HEK293T (cell line): ENCODE results near the gene LGALS14.

ENCODE experiments used
- CTCF ChIA-PET: fragments of 350-600 bp; formaldehyde crosslinking; extraction: SDS; loops from one replicate; lab custom pipeline; 2021; ENCODE audit warnings: antibody characterized with exemption, inconsistent platforms; lab: Yijun Ruan, JAX
- POLR2A ChIA-PET: fragments of 350-600 bp; formaldehyde crosslinking; extraction: SDS; loops from one replicate; lab custom pipeline; 2020; ENCODE audit warnings: antibody characterized with exemption, inconsistent platforms; lab: Yijun Ruan, JAX
- DNase-seq: peaks from one replicate; pipeline ENCODE4 v3.0.0; 2012; ENCODE audit warnings: mixed read lengths; ENCODE audit errors: extremely low spot score
- ARNT ChIP-seq: fragments of 450-650 bp; IDR thresholded peaks from 2 replicates; pipeline ENCODE4 v1.6.1; 2017; ENCODE audit warnings: mild to moderate bottlenecking
- BHLHE40 ChIP-seq: fragments of 450-650 bp; IDR thresholded peaks from 2 replicates; pipeline ENCODE4 v1.6.1; 2016; ENCODE audit warnings: mild to moderate bottlenecking, moderate library complexity, borderline replicate concordance
- CTBP1 ChIP-seq: fragments of 450-650 bp; IDR thresholded peaks from 2 replicates; pipeline ENCODE4 v1.6.1; 2016; ENCODE audit warnings: borderline replicate concordance
- ELF4 ChIP-seq: fragments of 450-650 bp; IDR thresholded peaks from 2 replicates; pipeline ENCODE4 v1.6.1; 2017; ENCODE audit warnings: antibody characterized with exemption
- FOXA1 ChIP-seq: fragments of 450-650 bp; IDR thresholded peaks from 2 replicates; pipeline ENCODE4 v1.6.1; 2016; ENCODE audit warnings: mild to moderate bottlenecking
- FOXK2 ChIP-seq: fragments of 450-650 bp; IDR thresholded peaks from 2 replicates; pipeline ENCODE4 v1.6.1; 2016; ENCODE audit warnings: mild to moderate bottlenecking
- FOXM1 ChIP-seq: fragments of 450-650 bp; IDR thresholded peaks from 2 replicates; pipeline ENCODE4 v1.6.1; 2017; ENCODE audit warnings: mild to moderate bottlenecking, borderline replicate concordance
- HDGF ChIP-seq: fragments of 450-650 bp; IDR thresholded peaks from 2 replicates; pipeline ENCODE4 v1.6.1; 2017; ENCODE audit warnings: antibody characterized with exemption, borderline replicate concordance
- L3MBTL2 ChIP-seq: fragments of 450-650 bp; conservative IDR thresholded peaks from 2 replicates; pipeline ENCODE4 v1.6.1; 2016; ENCODE audit warnings: mild to moderate bottlenecking
- LEF1 ChIP-seq: fragments of 450-650 bp; IDR thresholded peaks from 2 replicates; pipeline ENCODE4 v1.6.1; 2017; ENCODE audit warnings: mild to moderate bottlenecking, borderline replicate concordance
- NFRKB ChIP-seq: fragments of 450-650 bp; IDR thresholded peaks from 2 replicates; pipeline ENCODE4 v1.6.1; 2016; ENCODE audit warnings: mild to moderate bottlenecking, moderate library complexity
- SP1 ChIP-seq: fragments of 450-650 bp; IDR thresholded peaks from 2 replicates; pipeline ENCODE4 v1.6.1; 2017
- SUZ12 ChIP-seq: fragments of 450-650 bp; IDR thresholded peaks from 2 replicates; pipeline ENCODE4 v1.6.1; 2016; ENCODE audit warnings: mild to moderate bottlenecking
- TARDBP ChIP-seq: fragments of 450-650 bp; IDR thresholded peaks from 2 replicates; pipeline ENCODE4 v1.6.1; 2016
- ZNF384 ChIP-seq: fragments of 450-650 bp; IDR thresholded peaks from 2 replicates; pipeline ENCODE4 v1.6.1; 2016
- TF ChIP-seq, protein P1 (sequence below): fragments of 450-650 bp; IDR thresholded peaks from 2 replicates; pipeline ENCODE4 v1.6.1; 2016

LGALS14 gene

DNA sequence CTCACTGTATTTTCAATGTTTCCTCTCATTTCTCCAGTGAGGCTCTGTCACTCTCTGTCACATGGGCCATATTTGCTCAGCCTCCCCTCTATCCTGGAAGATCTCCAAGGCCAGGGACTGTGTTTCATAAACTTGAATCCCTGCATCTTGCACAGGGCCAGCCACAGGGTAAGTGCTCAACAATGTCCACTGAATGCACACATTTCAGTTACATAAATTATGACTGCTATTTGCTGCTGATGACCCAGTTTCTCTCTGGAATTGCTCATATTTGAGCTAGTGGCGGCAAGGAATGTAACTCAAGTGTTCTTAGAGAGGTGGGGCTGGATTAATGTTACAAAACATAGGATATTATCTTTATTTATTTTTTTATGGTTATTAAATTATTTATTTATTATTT lies 27.4 kb downstream of the LGALS14 start:
- DNase-seq: no peak
- POLR2A ChIA-PET: no interaction called here
- no peak for TF ChIP-seq NFRKB
- CTCF ChIA-PET: no interaction called here

DNA sequence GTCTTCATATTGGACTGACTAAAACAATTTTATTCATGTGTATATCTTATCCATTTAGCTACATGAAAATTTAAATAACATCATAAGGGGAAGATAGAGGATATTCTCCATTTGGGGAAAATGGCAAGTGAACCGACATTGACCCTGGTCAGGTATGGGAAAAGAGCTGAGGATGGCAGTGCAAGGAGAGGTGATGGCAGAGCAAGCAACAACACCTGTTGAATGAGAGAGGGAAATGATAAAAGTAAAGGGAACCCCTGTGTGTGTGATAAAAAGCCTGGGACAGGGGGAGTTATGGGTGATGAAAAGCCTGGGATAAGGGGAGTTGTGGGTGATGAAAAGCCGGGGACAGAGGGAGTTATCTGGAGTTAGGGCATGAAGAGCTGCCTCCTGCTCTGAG lies 29.6 kb downstream of the LGALS14 start:
- POLR2A ChIA-PET: no interaction called here

DNA sequence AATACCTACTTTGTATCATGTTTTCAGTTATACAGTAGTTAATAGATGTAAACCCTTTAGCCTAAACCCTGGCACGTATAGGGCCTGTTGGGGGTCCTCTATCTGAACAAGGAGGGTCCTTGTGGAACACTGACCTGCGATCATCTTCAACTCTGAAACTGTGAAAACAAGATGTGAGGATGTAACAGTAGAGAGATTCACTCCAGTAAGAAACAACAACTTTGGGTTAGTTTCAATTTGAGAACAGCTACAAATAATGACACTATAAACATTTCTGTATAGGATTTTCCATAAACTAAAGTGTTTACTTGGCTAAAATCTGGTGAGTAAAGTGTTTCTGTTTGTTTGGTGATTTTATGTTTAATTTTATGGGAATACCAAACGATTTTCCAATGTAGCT lies 31.4 kb downstream of the LGALS14 start:
- ChIA-PET CTCF (no interaction called here), POLR2A (no interaction called here)
- DNase-seq: no peak
- no peak for TF ChIP-seq ARNT
- no peak for TF ChIP-seq TARDBP
- TF ChIP-seq FOXM1: no peak
- TF ChIP-seq NFRKB: no peak
- TF ChIP-seq BHLHE40: no peak
- no peak for TF ChIP-seq HDGF
- TF ChIP-seq CTBP1: no peak
- no peak for TF ChIP-seq LEF1
- TF ChIP-seq SUZ12: no peak
- TF ChIP-seq, protein P1, sequence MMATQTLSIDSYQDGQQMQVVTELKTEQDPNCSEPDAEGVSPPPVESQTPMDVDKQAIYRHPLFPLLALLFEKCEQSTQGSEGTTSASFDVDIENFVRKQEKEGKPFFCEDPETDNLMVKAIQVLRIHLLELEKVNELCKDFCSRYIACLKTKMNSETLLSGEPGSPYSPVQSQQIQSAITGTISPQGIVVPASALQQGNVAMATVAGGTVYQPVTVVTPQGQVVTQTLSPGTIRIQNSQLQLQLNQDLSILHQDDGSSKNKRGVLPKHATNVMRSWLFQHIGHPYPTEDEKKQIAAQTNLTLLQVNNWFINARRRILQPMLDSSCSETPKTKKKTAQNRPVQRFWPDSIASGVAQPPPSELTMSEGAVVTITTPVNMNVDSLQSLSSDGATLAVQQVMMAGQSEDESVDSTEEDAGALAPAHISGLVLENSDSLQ: no peak
- TF ChIP-seq FOXK2: no peak
- no peak for TF ChIP-seq ZNF384
- no peak for TF ChIP-seq ELF4
- no peak for TF ChIP-seq L3MBTL2
- TF ChIP-seq SP1: no peak
- TF ChIP-seq FOXA1: no peak

More for the DNA sequence above, 29.6 kb downstream of the LGALS14 start:
- DNase-seq: no peak
- CTCF ChIA-PET: interaction anchor here (0.6 kb wide), 1 partner anchor 28 kb away, joined by 3 read pairs; no protein-coding TSS in a partner anchor
- TF ChIP-seq ARNT (no peak), FOXA1 (no peak), L3MBTL2 (no peak), FOXK2 (no peak), TARDBP (no peak), ZNF384 (no peak), HDGF (no peak), SUZ12 (no peak), CTBP1 (no peak), FOXM1 (no peak), LEF1 (no peak), SP1 (no peak), NFRKB (no peak), ELF4 (no peak), BHLHE40 (no peak)
- TF ChIP-seq, protein P1: no peak

DNA sequence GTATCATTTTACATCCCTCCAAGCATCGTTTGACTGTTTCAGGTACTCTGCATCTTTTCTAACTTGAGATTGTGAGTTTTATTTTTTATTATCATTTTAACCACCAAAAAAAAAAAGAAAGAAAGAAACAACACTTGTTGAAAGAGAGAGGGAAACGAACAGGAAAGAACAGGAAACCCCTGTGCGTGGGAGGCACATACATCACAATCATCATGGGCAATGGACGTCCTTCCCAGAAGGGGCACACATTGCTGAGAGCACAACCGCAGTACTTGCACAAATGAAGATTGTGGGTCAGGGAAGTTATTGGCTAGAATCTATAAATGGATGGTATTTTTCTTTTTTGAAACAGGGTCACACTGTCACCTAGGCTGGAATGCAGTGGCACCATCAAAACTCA lies 31.8 kb downstream of the LGALS14 start:
- DNase-seq: no peak
- POLR2A ChIA-PET: no interaction called here
- no peak for TF ChIP-seq FOXA1
- TF ChIP-seq HDGF: no peak
- no peak for TF ChIP-seq CTBP1
- TF ChIP-seq ARNT: no peak
- no peak for TF ChIP-seq TARDBP
- no peak for TF ChIP-seq NFRKB
- TF ChIP-seq BHLHE40: no peak
- TF ChIP-seq FOXM1: no peak
- no peak for TF ChIP-seq SP1
- TF ChIP-seq L3MBTL2: no peak
- TF ChIP-seq, protein P1: no peak
- TF ChIP-seq ZNF384: no peak
- no peak for TF ChIP-seq SUZ12
- no peak for TF ChIP-seq ELF4
- no peak for TF ChIP-seq FOXK2
- no peak for TF ChIP-seq LEF1
- CTCF ChIA-PET: no interaction called here

DNA sequence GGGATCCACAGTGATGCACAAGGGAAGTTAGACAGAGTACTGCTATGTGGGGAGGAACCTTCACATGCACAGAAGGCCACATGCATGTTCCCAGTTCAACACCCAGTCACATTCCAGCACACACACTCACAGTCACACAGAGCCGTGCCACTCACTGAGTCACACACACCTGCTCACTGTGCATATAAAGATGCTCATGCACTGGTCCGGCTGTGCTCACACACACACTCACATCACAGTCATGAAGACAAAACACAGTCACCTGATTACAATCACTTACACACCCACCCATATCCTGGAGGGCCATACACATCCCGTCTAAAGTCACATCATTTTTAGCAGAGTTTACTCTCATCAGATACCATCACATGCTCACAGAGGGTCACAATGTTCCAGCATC lies 33.1 kb downstream of the LGALS14 start:
- POLR2A ChIA-PET: no interaction called here

DNA sequence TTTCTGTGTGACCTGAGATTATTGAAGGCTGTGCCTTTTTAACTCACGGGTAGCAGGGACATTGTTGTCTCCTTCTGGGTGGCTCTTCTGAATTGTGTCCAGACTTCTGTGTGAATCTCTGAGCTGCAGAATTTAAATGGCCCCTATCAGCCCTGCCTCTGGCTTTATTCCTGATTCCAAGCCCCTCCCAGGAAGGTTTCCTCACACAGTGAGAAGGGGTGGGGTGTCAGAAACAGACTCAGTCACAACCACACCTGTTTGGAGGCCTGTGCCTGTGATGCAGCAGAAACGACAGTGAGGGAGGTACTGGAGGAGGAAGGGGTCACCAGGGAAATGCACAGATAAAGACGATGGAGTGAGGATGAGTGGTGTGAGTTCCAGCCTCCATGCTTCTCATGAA lies 33.6 kb downstream of the LGALS14 start, which contains the start of gene CLC:
TSS of gene CLC (minus strand) at position 139 of the 400 bp plus-strand sequence. CDS start at position 62, 77 bp downstream.
- CTCF ChIA-PET: interaction anchor here (1.2 kb wide), 1 partner anchor 106 kb away, joined by 3 read pairs; no protein-coding TSS in a partner anchor
- TF ChIP-seq TARDBP: no peak
- TF ChIP-seq, protein P1: no peak
- no peak for TF ChIP-seq FOXA1
- POLR2A ChIA-PET: no interaction called here

More for the DNA sequence above, 33.1 kb downstream of the LGALS14 start:
- CTCF ChIA-PET: no interaction called here
- no peak for TF ChIP-seq LEF1
- no peak for TF ChIP-seq FOXA1
- TF ChIP-seq BHLHE40: no peak
- no peak for TF ChIP-seq ZNF384
- TF ChIP-seq SUZ12: no peak
- no peak for TF ChIP-seq ELF4
- no peak for TF ChIP-seq FOXK2
- TF ChIP-seq, protein P1: no peak
- TF ChIP-seq NFRKB: no peak
- no peak for TF ChIP-seq L3MBTL2
- DNase-seq: no peak

More for the DNA sequence above, 33.6 kb downstream of the LGALS14 start, which contains the start of gene CLC:
- no peak for DNase-seq
